ENCODE data around the gene NR1H2. TPM values are rescaled to one million over a fixed set of nuclear protein-coding genes. Genes with fewer than 3 reads are reported as not detected.

Gene NR1H2
- total and polyA plus RNA-seq, 8 donors = 26.7 to 78.4 (median 33.7) TPM

DNA sequence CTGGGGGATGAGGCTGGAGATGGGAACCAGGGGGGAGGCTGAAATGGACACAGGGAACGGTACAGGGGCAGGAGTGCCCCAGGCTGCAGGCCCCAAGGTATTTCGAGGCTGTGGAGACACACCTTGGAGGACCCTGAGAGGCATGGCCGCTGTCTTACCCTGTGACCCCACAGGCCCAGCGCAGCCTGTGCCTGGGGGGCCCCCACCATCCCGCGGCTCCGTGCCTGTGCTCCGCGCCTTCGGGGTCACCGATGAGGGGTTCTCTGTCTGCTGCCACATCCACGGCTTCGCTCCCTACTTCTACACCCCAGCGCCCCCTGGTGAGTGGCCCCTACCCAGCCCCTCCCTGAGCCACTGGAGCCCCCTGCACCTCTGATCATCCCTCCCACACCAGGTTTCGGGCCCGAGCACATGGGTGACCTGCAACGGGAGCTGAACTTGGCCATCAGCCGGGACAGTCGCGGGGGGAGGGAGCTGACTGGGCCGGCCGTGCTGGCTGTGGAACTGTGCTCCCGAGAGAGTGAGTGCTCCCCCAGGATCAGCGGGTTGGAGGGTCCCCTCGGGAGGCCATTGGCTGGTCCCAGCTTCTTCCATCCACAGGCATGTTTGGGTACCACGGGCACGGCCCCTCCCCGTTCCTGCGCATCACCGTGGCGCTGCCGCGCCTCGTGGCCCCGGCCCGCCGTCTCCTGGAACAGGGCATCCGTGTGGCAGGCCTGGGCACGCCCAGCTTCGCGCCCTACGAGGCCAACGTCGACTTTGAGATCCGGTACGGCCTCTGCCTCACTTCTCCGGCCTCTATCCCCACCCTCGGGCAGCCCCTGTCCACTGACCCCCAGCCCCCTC is 25.6 kb downstream of the NR1H2 start:
- ATAC-seq (no peak), DNase-seq (no peak)
- Histone ChIP-seq H3K9me3 (no peaks in the 10 kb centered on the region), H3K27me3 (no peaks in the 10 kb centered on the region), H3K4me3 (no peak overlapping the region), H3K27ac (no peak overlapping the region), H3K4me1 (no peaks in the 10 kb centered on the region), H3K36me3 (peaks cover 0 to 67% of the 10 kb centered on the region in 2 donors)
- no peak for TF ChIP-seq CTCF (IDR thresholded peaks at IDR 0.05)
- intact Hi-C loops (cut with DNase I) = no loop called here

GRCh38 chr19:50402544-50403301 is 26.5 kb downstream of the NR1H2 start:
- no peaks in the 10 kb centered on the region for H3K4me1 ChIP-seq
- H3K4me3 ChIP-seq = no peak overlapping the region
- intact Hi-C loops (cut with DNase I) = no loop called here
- peaks cover 0 to 76% of the 10 kb centered on the region in 2 donors for H3K36me3 ChIP-seq
- no peak for TF ChIP-seq CTCF (IDR thresholded peaks at IDR 0.05)
- no peaks in the 10 kb centered on the region for H3K27me3 ChIP-seq
- H3K27ac ChIP-seq = no peak overlapping the region
- DNase-seq = no peak
- ATAC-seq = no peak
- no peaks in the 10 kb centered on the region for H3K9me3 ChIP-seq

DNA sequence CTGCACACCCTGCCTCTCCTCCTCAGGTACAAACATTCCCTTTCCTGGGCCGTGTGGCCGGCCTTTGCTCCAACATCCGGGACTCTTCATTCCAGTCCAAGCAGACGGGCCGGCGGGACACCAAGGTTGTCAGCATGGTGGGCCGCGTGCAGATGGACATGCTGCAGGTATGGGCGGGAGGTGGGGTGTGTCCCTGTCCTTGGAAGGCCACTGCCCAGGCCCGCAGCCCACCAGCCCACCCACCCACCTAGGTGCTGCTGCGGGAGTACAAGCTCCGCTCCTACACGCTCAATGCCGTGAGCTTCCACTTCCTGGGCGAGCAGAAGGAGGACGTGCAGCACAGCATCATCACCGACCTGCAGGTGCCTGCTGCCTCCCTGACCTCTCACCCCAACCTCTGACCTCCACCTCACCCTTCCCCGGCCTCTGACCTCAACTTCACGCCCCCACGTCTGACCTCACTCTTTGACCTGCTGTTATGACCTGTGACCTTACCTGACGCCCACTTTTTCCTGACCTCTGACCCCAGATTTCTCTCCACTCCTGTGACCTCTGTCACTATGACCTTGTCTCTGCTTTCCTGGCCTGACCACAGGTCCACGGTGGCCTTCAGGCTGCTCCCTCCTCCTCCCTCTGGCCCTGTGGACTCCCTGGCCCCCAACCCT is 30.0 kb downstream of the NR1H2 start:
- Histone ChIP-seq H3K4me3 (no peak overlapping the region), H3K27me3 (no peaks in the 10 kb centered on the region), H3K4me1 (no peaks in the 10 kb centered on the region), H3K36me3 (peaks cover 0 to 96% of the 10 kb centered on the region in 2 donors), H3K27ac (no peak overlapping the region), H3K9me3 (no peaks in the 10 kb centered on the region)
- intact Hi-C loops (cut with DNase I) = no loop called here
- TF ChIP-seq CTCF (IDR thresholded peaks at IDR 0.05) = no peak
- DNase-seq (no peak), ATAC-seq (no peak)

DNA sequence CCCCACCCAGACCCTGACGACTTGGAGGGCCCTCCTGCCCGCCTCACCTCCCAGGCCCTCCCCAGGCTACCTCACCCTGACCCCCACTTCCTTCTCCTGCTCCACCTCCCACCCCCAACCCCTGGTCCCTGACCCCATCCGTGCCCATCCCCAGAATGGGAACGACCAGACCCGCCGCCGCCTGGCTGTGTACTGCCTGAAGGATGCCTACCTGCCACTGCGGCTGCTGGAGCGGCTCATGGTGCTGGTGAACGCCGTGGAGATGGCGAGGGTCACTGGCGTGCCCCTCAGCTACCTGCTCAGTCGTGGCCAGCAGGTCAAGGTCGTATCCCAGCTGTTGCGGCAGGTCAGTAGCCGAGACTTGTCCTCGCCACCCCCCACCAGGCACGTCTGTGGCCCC is 30.6 kb downstream of the NR1H2 start:
- ATAC-seq = no peak
- H3K36me3 ChIP-seq = peaks cover 0 to 96% of the 10 kb centered on the region in 2 donors

More for the DNA sequence above, 30.6 kb downstream of the NR1H2 start:
- intact Hi-C loops (cut with DNase I) = no loop called here
- Histone ChIP-seq H3K4me3 (no peak overlapping the region), H3K4me1 (no peaks in the 10 kb centered on the region), H3K27ac (no peak overlapping the region), H3K27me3 (no peaks in the 10 kb centered on the region), H3K9me3 (no peaks in the 10 kb centered on the region)
- DNase-seq = no peak
- TF ChIP-seq CTCF (IDR thresholded peaks at IDR 0.05) = no peak

Measured in left lung (tissue), 10 donors.